OCI-LY3 (cell line): ENCODE measurements around the gene CTNNBIP1.

Experiments used
- CTCF ChIP-seq: fragments of 200-600, 300-600 bp; sonication (generic); IDR thresholded peaks from 2 replicates; pipeline ENCODE4 v1.5.1; 2014; ENCODE audit warnings: antibody characterized with exemption, low read length, low read depth
- EZH2phosphoT487 ChIP-seq: fragments of 200-600 bp; shearing (Covaris generic); IDR thresholded peaks from 2 replicates; pipeline ENCODE4 v1.6.1; 2018; ENCODE audit warnings: antibody characterized with exemption, mixed run types, low read depth

- TF ChIP-seq CTCF (no peak), EZH2phosphoT487 (no peak)
Measured at GRCh38 chr1:9884805-9885204, 25.3 kb downstream of the CTNNBIP1 start.
